HEK293 (cell line): ENCODE data around the gene HOXA6.

ENCODE experiments used
- KLF8 ChIP-seq: fragments of 450-650 bp; formaldehyde crosslinking; IDR thresholded peaks from 2 replicates; pipeline ENCODE4 v1.5.1; 2016; ENCODE audit warnings: missing biosample characterization, missing genetic modification characterization
- ZFP69B ChIP-seq: fragments of 450-650 bp; formaldehyde crosslinking; IDR thresholded peaks from 2 replicates; pipeline ENCODE4 v1.5.1; 2016; ENCODE audit warnings: missing biosample characterization, missing genetic modification characterization
- ZNF777 ChIP-seq: fragments of 450-650 bp; formaldehyde crosslinking; IDR thresholded peaks from 2 replicates; pipeline ENCODE4 v1.5.1; 2017; ENCODE audit warnings: missing biosample characterization, missing genetic modification characterization, borderline replicate concordance
- TF ChIP-seq, protein P1 (sequence below): fragments of 450-650 bp; formaldehyde crosslinking; IDR thresholded peaks from 2 replicates; pipeline ENCODE4 v1.5.1; 2016; ENCODE audit warnings: missing biosample characterization, missing genetic modification characterization
- TF ChIP-seq, protein P2 (sequence below): sonication (generic); formaldehyde crosslinking; IDR thresholded peaks from 2 replicates; pipeline ENCODE4 v1.8.1; 2022; ENCODE audit warnings: mild to moderate bottlenecking, moderate library complexity, missing genetic modification reagents

DNA sequence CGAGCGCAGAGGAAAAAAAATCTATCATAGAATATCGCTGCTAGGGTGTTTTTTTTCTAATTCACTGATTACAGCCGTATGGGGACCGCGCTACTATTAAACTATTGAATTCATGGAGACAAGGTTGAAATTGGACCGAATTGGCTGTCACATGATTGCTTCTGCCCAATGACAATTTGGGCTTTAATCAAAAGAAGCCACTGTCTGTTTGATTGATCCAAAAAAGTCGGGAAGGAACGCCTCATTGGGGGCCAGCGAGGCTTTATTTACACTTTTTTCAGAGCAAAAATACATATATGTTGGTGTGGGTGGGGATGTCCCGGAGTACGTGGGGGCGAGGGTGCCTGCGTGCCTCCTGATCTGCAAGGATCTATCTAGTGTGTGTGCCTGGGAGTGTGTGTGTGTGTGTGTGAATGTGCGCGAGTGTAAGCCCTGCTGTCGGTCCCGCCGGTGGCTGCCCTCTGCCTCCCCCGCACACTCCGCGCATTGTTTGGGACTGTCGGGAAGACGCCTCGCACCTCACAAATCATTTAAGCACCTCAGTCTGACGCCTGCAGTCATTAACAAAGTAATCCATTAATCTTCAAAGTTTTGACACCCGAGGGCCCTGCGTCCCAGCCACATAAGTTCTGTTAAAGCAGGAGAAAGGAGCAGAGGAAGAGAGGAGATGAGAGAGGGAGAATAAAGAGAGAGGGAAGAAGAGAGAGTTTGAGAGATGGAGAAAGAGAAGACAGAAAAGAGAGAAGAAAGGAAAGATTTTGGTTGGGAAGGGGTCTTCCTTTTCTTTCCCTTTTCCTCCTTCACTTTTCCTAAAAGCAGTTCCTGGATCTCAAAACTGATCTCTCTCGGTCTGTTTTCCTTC, 44.8 kb downstream of the HOXA6 start, which contains the start of gene HOXA2:
- no peak for TF ChIP-seq KLF8 (tag by site-specific recombination)
- TF ChIP-seq, protein P1, sequence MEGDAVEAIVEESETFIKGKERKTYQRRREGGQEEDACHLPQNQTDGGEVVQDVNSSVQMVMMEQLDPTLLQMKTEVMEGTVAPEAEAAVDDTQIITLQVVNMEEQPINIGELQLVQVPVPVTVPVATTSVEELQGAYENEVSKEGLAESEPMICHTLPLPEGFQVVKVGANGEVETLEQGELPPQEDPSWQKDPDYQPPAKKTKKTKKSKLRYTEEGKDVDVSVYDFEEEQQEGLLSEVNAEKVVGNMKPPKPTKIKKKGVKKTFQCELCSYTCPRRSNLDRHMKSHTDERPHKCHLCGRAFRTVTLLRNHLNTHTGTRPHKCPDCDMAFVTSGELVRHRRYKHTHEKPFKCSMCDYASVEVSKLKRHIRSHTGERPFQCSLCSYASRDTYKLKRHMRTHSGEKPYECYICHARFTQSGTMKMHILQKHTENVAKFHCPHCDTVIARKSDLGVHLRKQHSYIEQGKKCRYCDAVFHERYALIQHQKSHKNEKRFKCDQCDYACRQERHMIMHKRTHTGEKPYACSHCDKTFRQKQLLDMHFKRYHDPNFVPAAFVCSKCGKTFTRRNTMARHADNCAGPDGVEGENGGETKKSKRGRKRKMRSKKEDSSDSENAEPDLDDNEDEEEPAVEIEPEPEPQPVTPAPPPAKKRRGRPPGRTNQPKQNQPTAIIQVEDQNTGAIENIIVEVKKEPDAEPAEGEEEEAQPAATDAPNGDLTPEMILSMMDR (tag by site-specific recombination), result no peak
- TF ChIP-seq, protein P2, sequence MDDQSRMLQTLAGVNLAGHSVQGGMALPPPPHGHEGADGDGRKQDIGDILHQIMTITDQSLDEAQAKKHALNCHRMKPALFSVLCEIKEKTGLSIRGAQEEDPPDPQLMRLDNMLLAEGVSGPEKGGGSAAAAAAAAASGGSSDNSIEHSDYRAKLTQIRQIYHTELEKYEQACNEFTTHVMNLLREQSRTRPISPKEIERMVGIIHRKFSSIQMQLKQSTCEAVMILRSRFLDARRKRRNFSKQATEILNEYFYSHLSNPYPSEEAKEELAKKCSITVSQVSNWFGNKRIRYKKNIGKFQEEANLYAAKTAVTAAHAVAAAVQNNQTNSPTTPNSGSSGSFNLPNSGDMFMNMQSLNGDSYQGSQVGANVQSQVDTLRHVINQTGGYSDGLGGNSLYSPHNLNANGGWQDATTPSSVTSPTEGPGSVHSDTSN, result no peak
- TF ChIP-seq ZFP69B (tag by site-specific recombination), result no peak
- TF ChIP-seq ZNF777, result no peak
